Thyroid gland (tissue), 4 donors: ENCODE data around the gene SDR42E1.

ENCODE experiments used
- CTCF ChIP-seq, 6 experiments: fragments of 200-600 bp in 3 of 6; fragments of 450-650 bp in 3 of 6; sonication (generic) in 3 of 6; IDR thresholded peaks; one replicate each; pipeline ENCODE4 v1.5.1; 2016 to 2019; ENCODE audit warnings: antibody characterized with exemption in 6 of 6, mild to moderate bottlenecking in 2 of 6, inconsistent platforms in 1 of 6, moderate library complexity in 1 of 6
- POLR2A ChIP-seq, 2 donors: fragments of 450-650 bp; IDR thresholded peaks; one replicate each; pipeline ENCODE4 v1.6.1; 2017; ENCODE audit warnings: antibody characterized with exemption in 2 of 2, mild to moderate bottlenecking in 2 of 2, moderate library complexity in 1 of 2

- TF ChIP-seq CTCF (IDR thresholded peaks at IDR 0.05) (peak in 3 of 6 experiments; percentile 23 to 36 (median 35)), POLR2A (IDR thresholded peaks at IDR 0.05) (no peak)
Observed at GRCh38 chr16:81940781-81941560, 70.3 kb downstream of the SDR42E1 start.
